GM12875 (cell line): ENCODE results near the gene TAS1R1.

Experiments used
- H3K4me3 ChIP-seq: one replicate; pipeline ENCODE4 v1.5.1; 2011; ENCODE audit warnings: low read depth, low read length, control low read depth
- CTCF ChIP-seq: IDR thresholded peaks from 2 replicates; pipeline ENCODE4 v1.5.1; 2011; ENCODE audit warnings: low read depth, mild to moderate bottlenecking, control low read depth, inconsistent platforms, low read length, moderate library complexity, borderline replicate concordance; ENCODE audit not compliant: insufficient read depth

TAS1R1 gene

DNA sequence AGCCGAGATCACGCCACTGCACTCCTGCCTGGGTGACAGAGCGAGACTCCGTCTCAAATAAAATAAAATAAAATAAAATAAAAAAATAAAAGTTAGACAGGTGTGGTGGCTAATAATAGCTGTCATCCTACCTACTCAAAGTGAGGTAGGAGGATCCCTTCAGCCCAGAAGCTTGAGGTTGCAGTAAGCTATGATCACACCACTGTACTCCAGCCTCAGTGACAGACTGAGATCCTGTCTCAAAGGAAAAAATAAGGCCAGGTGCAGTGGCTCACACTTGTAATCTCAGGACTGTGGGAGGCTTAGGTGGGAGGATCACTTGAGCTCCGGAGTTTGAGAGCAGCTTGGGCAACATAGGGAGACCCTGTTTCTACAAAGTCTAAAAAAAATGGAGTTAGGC, 18.8 kb upstream of the TAS1R1 start:
- no peak for TF ChIP-seq CTCF
- no peak overlapping the region for H3K4me3 ChIP-seq

DNA sequence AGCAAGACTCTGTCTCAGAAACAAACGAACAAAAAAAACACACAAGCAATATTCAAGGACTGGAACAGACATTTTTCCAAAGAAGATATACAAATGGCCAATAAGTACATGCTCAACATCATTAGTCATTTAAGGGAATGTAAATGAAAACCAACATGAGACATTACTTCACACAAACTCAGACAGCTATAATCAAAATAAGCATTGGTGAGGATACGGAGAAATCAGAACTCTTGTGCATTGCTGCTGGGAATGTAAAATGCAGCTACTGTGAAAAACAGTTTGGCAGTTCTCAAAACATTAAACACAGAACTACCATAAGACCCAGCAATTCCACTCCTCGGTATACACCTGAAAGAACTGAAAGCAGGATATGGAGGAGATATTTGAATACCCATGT, 16.2 kb upstream of the TAS1R1 start:
- no peak overlapping the region for H3K4me3 ChIP-seq
- TF ChIP-seq CTCF, result no peak

DNA sequence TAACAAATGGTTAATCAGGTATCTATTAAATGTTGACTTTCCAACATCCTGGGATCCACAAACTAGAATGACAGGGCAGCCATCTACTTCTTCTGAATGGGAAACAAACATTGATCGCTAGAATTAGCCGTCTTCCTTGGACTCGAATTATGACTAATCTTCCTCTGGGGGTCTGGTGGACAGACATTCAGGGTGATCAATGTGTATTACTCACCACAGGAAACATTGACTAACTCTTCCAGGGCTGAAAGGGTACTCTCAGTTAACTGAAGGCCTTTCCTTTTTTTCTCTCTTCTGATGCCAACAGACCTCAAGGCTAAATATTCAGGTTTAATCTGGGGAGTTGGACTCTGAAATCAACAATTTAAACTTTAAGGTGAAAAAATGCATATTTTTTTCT, 10.3 kb upstream of the TAS1R1 start:
- no peak overlapping the region for H3K4me3 ChIP-seq
- no peak for TF ChIP-seq CTCF

GRCh38 chr1:6545276-6546112, 9.6 kb upstream of the TAS1R1 start:
- no peak overlapping the region for H3K4me3 ChIP-seq
- TF ChIP-seq CTCF, result no peak

DNA sequence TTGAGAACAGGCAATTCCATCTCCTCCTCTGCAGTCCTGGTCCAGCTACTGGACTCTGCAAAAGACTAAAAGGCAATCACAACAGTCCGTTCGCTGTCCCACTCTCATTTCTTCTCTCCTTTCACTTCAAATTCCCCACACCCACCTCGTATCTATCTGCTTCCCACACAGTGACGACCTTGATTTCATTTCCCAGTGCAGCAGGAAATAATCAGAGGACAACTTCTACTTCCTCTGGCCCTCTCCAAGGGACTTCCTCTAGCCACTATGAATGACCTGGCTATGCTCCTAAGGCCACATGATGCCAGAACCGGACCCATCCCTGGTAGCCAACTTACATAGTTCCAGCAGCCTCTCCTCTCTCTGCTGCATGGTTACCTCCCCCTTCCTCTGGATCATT, 8.8 kb upstream of the TAS1R1 start:
- H3K4me3 ChIP-seq, result no peak overlapping the region
- TF ChIP-seq CTCF, result no peak

DNA sequence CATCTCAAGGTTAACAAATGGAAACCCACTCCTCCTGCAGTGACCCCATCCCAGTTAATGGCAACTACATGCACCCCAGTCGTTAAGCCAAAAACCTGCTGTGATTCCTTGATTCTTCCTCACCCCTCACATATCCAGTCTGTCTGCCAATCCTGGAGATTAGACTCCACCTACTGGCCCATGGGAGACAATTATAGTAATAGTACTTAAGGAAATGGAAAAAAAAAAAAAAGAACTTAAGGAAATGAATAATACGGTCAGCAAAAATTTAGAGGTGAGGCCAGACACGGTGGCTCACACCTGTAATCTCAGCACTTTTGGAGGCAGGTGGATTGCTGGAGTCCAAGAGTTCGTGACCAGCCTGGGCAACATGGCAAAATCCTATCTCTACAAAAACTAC, 7.8 kb upstream of the TAS1R1 start:
- no peak for TF ChIP-seq CTCF
- no peak overlapping the region for H3K4me3 ChIP-seq

GRCh38 chr1:6554031-6554906, 838 bp upstream of the TAS1R1 start, which contains the start of gene NOL9:
Gene NOL9 (minus strand): TSS chr1:6554513. CDS start chr1:6554502, 11 bp downstream.
- peak within 1 kb of the TSS; percentile 98 for H3K4me3 ChIP-seq
- TF ChIP-seq CTCF, result peak; percentile 95
